ENCODE data around the gene DGKH.

Gene DGKH

GRCh38 chr13:42168496-42168895 is 120.0 kb downstream of the DGKH start:
- DNase-seq (ENCODE audit: low spot score): no peak
- TF ChIP-seq CTCF (IDR thresholded peaks at IDR 0.05; ENCODE audit: extremely low read depth, missing control alignments): no peak

- TF ChIP-seq CTCF (IDR thresholded peaks at IDR 0.05; ENCODE audit: extremely low read depth, missing control alignments): no peak
- no peak for DNase-seq (ENCODE audit: low spot score)
Observed at GRCh38 chr13:42170029-42170428, 121.6 kb downstream of the DGKH start.

GRCh38 chr13:42173789-42174343 is 125.4 kb downstream of the DGKH start:
- no peak for TF ChIP-seq CTCF (IDR thresholded peaks at IDR 0.05; ENCODE audit: extremely low read depth, missing control alignments)
- no peak for DNase-seq (ENCODE audit: low spot score)

GRCh38 chr13:42174344-42175162 is 126.1 kb downstream of the DGKH start:
- no peak for TF ChIP-seq CTCF (IDR thresholded peaks at IDR 0.05; ENCODE audit: extremely low read depth, missing control alignments)
- DNase-seq (ENCODE audit: low spot score): no peak

GRCh38 chr13:42176294-42176693 is 127.8 kb downstream of the DGKH start:
- no peak for TF ChIP-seq CTCF (IDR thresholded peaks at IDR 0.05; ENCODE audit: extremely low read depth, missing control alignments)
- DNase-seq (ENCODE audit: low spot score): no peak

- TF ChIP-seq CTCF (IDR thresholded peaks at IDR 0.05; ENCODE audit: extremely low read depth, missing control alignments): no peak
- no peak for DNase-seq (ENCODE audit: low spot score)
Observed at GRCh38 chr13:42177189-42177588, 128.7 kb downstream of the DGKH start.

GRCh38 chr13:42181381-42181953 is 133.0 kb downstream of the DGKH start:
- DNase-seq (ENCODE audit: low spot score): no peak
- no peak for TF ChIP-seq CTCF (IDR thresholded peaks at IDR 0.05; ENCODE audit: extremely low read depth, missing control alignments)
